ENCODE results near the gene CFAP100.

- no peak for TF ChIP-seq TAF1 (IDR thresholded peaks at IDR 0.05; ENCODE audit: low read depth)
- TF ChIP-seq YY1 (IDR thresholded peaks at IDR 0.05; ENCODE audit: low read depth), result no peak
- no peak for TF ChIP-seq TCF12 (IDR thresholded peaks at IDR 0.05; ENCODE audit: low read depth)
Observed at GRCh38 chr3:126472277-126473006, 77.7 kb downstream of the CFAP100 start.

Data from Ishikawa (cell line).